NCI-H345 treated with DMSO at 0.1 percent for 48 hours (cell line): ENCODE measurements around the gene EXOC4.
"Not testable (repeated sequence)": the region's sequence is repeated elsewhere in the genome, so short reads cannot be mapped to it uniquely, and the experiment has no call there.

Experiments
- DNase-seq: peaks from one replicate; lab custom pipeline; 2025; ENCODE audit not compliant: unreplicated experiment; lab: John Stamatoyannopoulos, UW

The EXOC4 gene

GRCh38 chr7:133779538-133779937 lies 526.7 kb downstream of the EXOC4 start:
- DNase-seq = not testable (repeated sequence)

- no peak for DNase-seq
Measured at GRCh38 chr7:133780912-133781311, 528.0 kb downstream of the EXOC4 start.

GRCh38 chr7:133781486-133782090 lies 528.7 kb downstream of the EXOC4 start:
- DNase-seq = no peak

- DNase-seq = no peak
Measured at GRCh38 chr7:133782470-133782869, 529.6 kb downstream of the EXOC4 start.

GRCh38 chr7:133783276-133783675 lies 530.4 kb downstream of the EXOC4 start:
- DNase-seq = no peak

- DNase-seq = no peak
Measured at GRCh38 chr7:133784486-133785001, 531.7 kb downstream of the EXOC4 start.

- no peak for DNase-seq
Measured at GRCh38 chr7:133786401-133786937, 533.6 kb downstream of the EXOC4 start.

GRCh38 chr7:133789974-133790373 lies 537.1 kb downstream of the EXOC4 start:
- DNase-seq = no peak

- no peak for DNase-seq
Measured at GRCh38 chr7:133790911-133791310, 538.0 kb downstream of the EXOC4 start.

- DNase-seq = no peak
Measured at GRCh38 chr7:133794479-133794878, 541.6 kb downstream of the EXOC4 start.

- DNase-seq = peak; percentile 26
Measured at GRCh38 chr7:133795068-133795665, 542.3 kb downstream of the EXOC4 start.

GRCh38 chr7:133796782-133797745 lies 544.2 kb downstream of the EXOC4 start:
- DNase-seq = no peak

GRCh38 chr7:133797818-133798520 lies 545.1 kb downstream of the EXOC4 start:
- no peak for DNase-seq

GRCh38 chr7:133801341-133801740 lies 548.5 kb downstream of the EXOC4 start:
- DNase-seq = no peak

GRCh38 chr7:133804127-133804526 lies 551.2 kb downstream of the EXOC4 start:
- no peak for DNase-seq

GRCh38 chr7:133805426-133805825 lies 552.5 kb downstream of the EXOC4 start:
- DNase-seq = no peak

GRCh38 chr7:133807624-133808492 lies 555.0 kb downstream of the EXOC4 start:
- no peak for DNase-seq

GRCh38 chr7:133808493-133808866 lies 555.6 kb downstream of the EXOC4 start:
- DNase-seq = no peak

- no peak for DNase-seq
Measured at GRCh38 chr7:133812877-133813276, 560.0 kb downstream of the EXOC4 start.
